IgD-negative memory B cell (primary cell): Measurements from ENCODE around the gene DACH2. TPM values are rescaled to one million over a fixed set of nuclear protein-coding genes. Genes with fewer than 3 reads are reported as not detected.

Source experiments
- H3K27ac Mint-ChIP-seq, 3 donors: one replicate each; pipeline ENCODE4 v1.8.0; 2020 to 2022; ENCODE audit warnings: mild to moderate bottlenecking in 3 of 3, mixed read lengths in 3 of 3, moderate library complexity in 1 of 3
- H3K27me3 Mint-ChIP-seq: one replicate; pipeline ENCODE4 v1.8.0; 2021; ENCODE audit warnings: mixed read lengths
- H3K36me3 Mint-ChIP-seq: one replicate; pipeline ENCODE4 v1.8.0; 2020; ENCODE audit warnings: mild to moderate bottlenecking, mixed read lengths
- H3K4me1 Mint-ChIP-seq, 3 donors: one replicate each; pipeline ENCODE4 v1.8.0; 2020 to 2022; ENCODE audit warnings: mixed read lengths in 3 of 3, mild to moderate bottlenecking in 1 of 3
- H3K4me3 Mint-ChIP-seq, 4 donors: one replicate each; pipeline ENCODE4 v1.8.0; 2020 to 2022; ENCODE audit warnings: mild to moderate bottlenecking in 4 of 4, mixed read lengths in 4 of 4, moderate library complexity in 3 of 4
- H3K9me3 Mint-ChIP-seq, 3 donors: one replicate each; pipeline ENCODE4 v1.8.0; 2020 to 2021; ENCODE audit warnings: mixed read lengths in 3 of 3, mild to moderate bottlenecking in 1 of 3
- polyA plus RNA-seq: library from polyadenylated mRNA; unstranded; fragments of 300-500 nt; fragmentation: Illumina TruSeq; gene quantifications from one replicate; pipeline ENCODE4 v1.2.3, GENCODE V29; 2021

Gene DACH2
- polyA plus RNA-seq, 1 donor from 2014 or later = not detected

- Mint-ChIP-seq H3K27ac (no peak overlapping the region), H3K36me3 (no peaks in the 10 kb centered on the region), H3K4me1 (no peaks in the 10 kb centered on the region), H3K27me3 (no peaks in the 10 kb centered on the region), H3K4me3 (no peak overlapping the region), H3K9me3 (peaks cover 0 to 7% (median 3%) of the 10 kb centered on the region in 3 donors)
These were observed 657.0 kb downstream of the DACH2 start for GRCh38 chrX:86805241-86805640.

- H3K4me3 Mint-ChIP-seq = no peak overlapping the region
- H3K27me3 Mint-ChIP-seq = no peaks in the 10 kb centered on the region
- peaks cover 0 to 7% (median 3%) of the 10 kb centered on the region in 3 donors for H3K9me3 Mint-ChIP-seq
- no peaks in the 10 kb centered on the region for H3K36me3 Mint-ChIP-seq
- no peak overlapping the region for H3K27ac Mint-ChIP-seq
- H3K4me1 Mint-ChIP-seq = no peaks in the 10 kb centered on the region
These were observed 658.5 kb downstream of the DACH2 start for GRCh38 chrX:86806786-86807185.

- Mint-ChIP-seq H3K4me1 (no peaks in the 10 kb centered on the region), H3K9me3 (peaks cover 0 to 7% (median 0%) of the 10 kb centered on the region in 3 donors), H3K27ac (no peak overlapping the region), H3K4me3 (no peak overlapping the region), H3K27me3 (no peaks in the 10 kb centered on the region), H3K36me3 (no peaks in the 10 kb centered on the region)
These were observed 661.4 kb downstream of the DACH2 start for GRCh38 chrX:86809651-86810050.

GRCh38 chrX:86829786-86830185, 681.5 kb downstream of the DACH2 start:
- Mint-ChIP-seq H3K4me3 (no peak overlapping the region), H3K4me1 (no peaks in the 10 kb centered on the region), H3K9me3 (peaks cover 0 to 3% (median 0%) of the 10 kb centered on the region in 3 donors), H3K27me3 (no peaks in the 10 kb centered on the region), H3K36me3 (no peaks in the 10 kb centered on the region), H3K27ac (no peak overlapping the region)

- Mint-ChIP-seq H3K9me3 (no peaks in the 10 kb centered on the region), H3K4me1 (no peaks in the 10 kb centered on the region), H3K36me3 (no peaks in the 10 kb centered on the region), H3K4me3 (no peak overlapping the region), H3K27ac (no peak overlapping the region), H3K27me3 (no peaks in the 10 kb centered on the region)
These were observed 682.4 kb downstream of the DACH2 start for GRCh38 chrX:86830685-86831084.

GRCh38 chrX:86845101-86845500, 696.9 kb downstream of the DACH2 start:
- peaks cover 1% of the 10 kb centered on the region for H3K36me3 Mint-ChIP-seq
- H3K27me3 Mint-ChIP-seq = no peaks in the 10 kb centered on the region
- H3K4me3 Mint-ChIP-seq = no peak overlapping the region
- H3K9me3 Mint-ChIP-seq = no peaks in the 10 kb centered on the region
- H3K4me1 Mint-ChIP-seq = no peaks in the 10 kb centered on the region
- H3K27ac Mint-ChIP-seq = no peak overlapping the region

Other genes with a start within 250 kb of the DACH2 start
- 6.2 TPM for gene CHM, start 100.9 kb upstream of the DACH2 start, polyA plus RNA-seq